Neural cell (in vitro differentiated cells): ENCODE measurements around the gene DLD. TPM values are rescaled to one million over a fixed set of nuclear protein-coding genes. Genes with fewer than 3 reads are reported as not detected.
"Not testable (repeated sequence)": the region's sequence is repeated elsewhere in the genome, so short reads cannot be mapped to it uniquely, and the experiment has no call there.

Experiments used
- H2AFZ ChIP-seq: fragments of 200-600, 300-800 bp; sonication (generic), shearing (Covaris generic); 2 replicates; pipeline ENCODE4 v1.6.0; 2014; ENCODE audit warnings: low read depth, mild to moderate bottlenecking, antibody characterized with exemption, low read length, moderate library complexity
- H3F3A ChIP-seq: fragments of 200-600 bp; shearing (Covaris generic); 2 replicates; pipeline ENCODE4 v1.6.1; 2016; ENCODE audit warnings: mild to moderate bottlenecking, moderate library complexity, mixed read lengths, antibody characterized with exemption, low read length; ENCODE audit not compliant: insufficient read depth, poor library complexity, severe bottlenecking
- H3K27ac ChIP-seq: fragments of 200-600, 300-800 bp; sonication (generic), shearing (Covaris generic); 2 replicates; pipeline ENCODE4 v1.5.1; 2014; ENCODE audit warnings: mild to moderate bottlenecking, low read length, moderate library complexity
- H3K27me3 ChIP-seq: fragments of 300-800, 200-600 bp; sonication (generic), shearing (Covaris generic); 2 replicates; pipeline ENCODE4 v1.6.0; 2014; ENCODE audit warnings: mild to moderate bottlenecking, low read depth, low read length, moderate library complexity; ENCODE audit not compliant: insufficient read depth
- H3K36me3 ChIP-seq: fragments of 300-800, 200-600 bp; sonication (generic), shearing (Covaris generic); 2 replicates; pipeline ENCODE4 v1.5.1; 2014; ENCODE audit warnings: mild to moderate bottlenecking, antibody characterized with exemption, low read length, moderate library complexity; ENCODE audit not compliant: insufficient read depth
- H3K4me2 ChIP-seq: fragments of 300-800, 200-600 bp; sonication (generic), shearing (Covaris generic); 2 replicates; pipeline ENCODE4 v1.6.0; 2014; ENCODE audit warnings: mild to moderate bottlenecking, low read length
- H3K4me3 ChIP-seq: fragments of 300-800, 200-600 bp; sonication (generic), shearing (Covaris generic); 2 replicates; pipeline ENCODE4 v1.5.1; 2014; ENCODE audit warnings: mild to moderate bottlenecking, low read length, moderate library complexity
- H3K79me2 ChIP-seq: fragments of 200-600 bp; shearing (Covaris generic); replicated peaks from 2 replicates; pipeline ENCODE4 v1.6.0; 2014; ENCODE audit warnings: mild to moderate bottlenecking, low read length, moderate library complexity; ENCODE audit not compliant: insufficient read depth
- H3K9ac ChIP-seq: fragments of 300-800, 200-600 bp; sonication (generic), shearing (Covaris generic); 2 replicates; pipeline ENCODE4 v1.6.1; 2016; ENCODE audit warnings: mild to moderate bottlenecking, low read length, mixed read lengths
- H3K9me2 ChIP-seq: fragments of 200-600 bp; shearing (Covaris generic); 2 replicates; pipeline ENCODE4 v1.6.1; 2016; ENCODE audit warnings: mild to moderate bottlenecking, low read length, mixed read lengths; ENCODE audit not compliant: insufficient read depth
- H3K9me3 ChIP-seq: fragments of 200-600, 300-800 bp; sonication (generic), shearing (Covaris generic); 2 replicates; pipeline ENCODE4 v1.6.1; 2016; ENCODE audit warnings: mild to moderate bottlenecking, mixed run types, low read length, moderate library complexity, mixed read lengths
- H4K20me1 ChIP-seq: fragments of 200-600 bp; shearing (Covaris generic); 2 replicates; pipeline ENCODE4 v1.6.1; 2016; ENCODE audit warnings: mild to moderate bottlenecking, mixed run types; ENCODE audit not compliant: insufficient read depth
- EP300 ChIP-seq: fragments of 450-650 bp; conservative IDR thresholded peaks from 2 replicates; pipeline ENCODE4 v1.6.1; 2014; ENCODE audit warnings: antibody characterized with exemption, mild to moderate bottlenecking, moderate library complexity; ENCODE audit not compliant: poor library complexity, severe bottlenecking
- EZH2 ChIP-seq: fragments of 200-600, 300-800 bp; shearing (Covaris generic), sonication (generic); IDR thresholded peaks from 2 replicates; pipeline ENCODE4 v1.6.1; 2014; ENCODE audit warnings: antibody characterized with exemption, low read length, borderline replicate concordance, mild to moderate bottlenecking; ENCODE audit not compliant: insufficient read depth, poor library complexity, severe bottlenecking
- MXI1 ChIP-seq: fragments of 450-650 bp; conservative IDR thresholded peaks from 2 replicates; pipeline ENCODE4 v1.6.1; 2014; ENCODE audit warnings: antibody characterized with exemption, mild to moderate bottlenecking; ENCODE audit not compliant: poor library complexity, severe bottlenecking
- POLR2AphosphoS5 ChIP-seq: IDR thresholded peaks from 2 replicates; pipeline ENCODE4 v1.6.1; 2012
- RAD21 ChIP-seq: fragments of 450-650 bp; conservative IDR thresholded peaks from 2 replicates; pipeline ENCODE4 v1.6.1; 2014; ENCODE audit warnings: antibody characterized with exemption, mild to moderate bottlenecking, moderate library complexity
- SMC3 ChIP-seq: fragments of 450-650 bp; conservative IDR thresholded peaks from 2 replicates; pipeline ENCODE4 v1.6.1; 2014; ENCODE audit warnings: antibody characterized with exemption, mild to moderate bottlenecking, moderate library complexity; ENCODE audit not compliant: poor library complexity
- TAF1 ChIP-seq: IDR thresholded peaks from 2 replicates; pipeline ENCODE4 v1.6.1; 2012; ENCODE audit warnings: low read depth
- polyA plus RNA-seq: library from polyadenylated mRNA; depleted of rRNA; stranded (reverse); fragments of >200 nt; gene quantifications from 2 replicates; pipeline ENCODE4 v1.2.3, GENCODE V29; 2014
- TF ChIP-seq, protein P1 (sequence below): IDR thresholded peaks from 2 replicates; pipeline ENCODE4 v1.6.1; 2012; ENCODE audit warnings: borderline replicate concordance
- TF ChIP-seq, protein P2 (sequence below): fragments of 450-650 bp; IDR thresholded peaks from 2 replicates; pipeline ENCODE4 v1.5.1; 2014; ENCODE audit warnings: antibody characterized with exemption, mild to moderate bottlenecking, moderate library complexity; ENCODE audit not compliant: poor library complexity, severe bottlenecking

Gene DLD
- polyA plus RNA-seq, 1 donor from 2014 or later: 214 TPM

- H3K4me3 ChIP-seq: no peak overlapping the region
- no peaks in the 10 kb centered on the region for H3K9me2 ChIP-seq
- TF ChIP-seq, protein P1, sequence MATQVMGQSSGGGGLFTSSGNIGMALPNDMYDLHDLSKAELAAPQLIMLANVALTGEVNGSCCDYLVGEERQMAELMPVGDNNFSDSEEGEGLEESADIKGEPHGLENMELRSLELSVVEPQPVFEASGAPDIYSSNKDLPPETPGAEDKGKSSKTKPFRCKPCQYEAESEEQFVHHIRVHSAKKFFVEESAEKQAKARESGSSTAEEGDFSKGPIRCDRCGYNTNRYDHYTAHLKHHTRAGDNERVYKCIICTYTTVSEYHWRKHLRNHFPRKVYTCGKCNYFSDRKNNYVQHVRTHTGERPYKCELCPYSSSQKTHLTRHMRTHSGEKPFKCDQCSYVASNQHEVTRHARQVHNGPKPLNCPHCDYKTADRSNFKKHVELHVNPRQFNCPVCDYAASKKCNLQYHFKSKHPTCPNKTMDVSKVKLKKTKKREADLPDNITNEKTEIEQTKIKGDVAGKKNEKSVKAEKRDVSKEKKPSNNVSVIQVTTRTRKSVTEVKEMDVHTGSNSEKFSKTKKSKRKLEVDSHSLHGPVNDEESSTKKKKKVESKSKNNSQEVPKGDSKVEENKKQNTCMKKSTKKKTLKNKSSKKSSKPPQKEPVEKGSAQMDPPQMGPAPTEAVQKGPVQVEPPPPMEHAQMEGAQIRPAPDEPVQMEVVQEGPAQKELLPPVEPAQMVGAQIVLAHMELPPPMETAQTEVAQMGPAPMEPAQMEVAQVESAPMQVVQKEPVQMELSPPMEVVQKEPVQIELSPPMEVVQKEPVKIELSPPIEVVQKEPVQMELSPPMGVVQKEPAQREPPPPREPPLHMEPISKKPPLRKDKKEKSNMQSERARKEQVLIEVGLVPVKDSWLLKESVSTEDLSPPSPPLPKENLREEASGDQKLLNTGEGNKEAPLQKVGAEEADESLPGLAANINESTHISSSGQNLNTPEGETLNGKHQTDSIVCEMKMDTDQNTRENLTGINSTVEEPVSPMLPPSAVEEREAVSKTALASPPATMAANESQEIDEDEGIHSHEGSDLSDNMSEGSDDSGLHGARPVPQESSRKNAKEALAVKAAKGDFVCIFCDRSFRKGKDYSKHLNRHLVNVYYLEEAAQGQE: no peak
- TF ChIP-seq EP300 (no peak), EZH2 (no peak), RAD21 (no peak), MXI1 (no peak), POLR2AphosphoS5 (no peak), TAF1 (no peak), SMC3 (no peak)
- TF ChIP-seq, protein P2, sequence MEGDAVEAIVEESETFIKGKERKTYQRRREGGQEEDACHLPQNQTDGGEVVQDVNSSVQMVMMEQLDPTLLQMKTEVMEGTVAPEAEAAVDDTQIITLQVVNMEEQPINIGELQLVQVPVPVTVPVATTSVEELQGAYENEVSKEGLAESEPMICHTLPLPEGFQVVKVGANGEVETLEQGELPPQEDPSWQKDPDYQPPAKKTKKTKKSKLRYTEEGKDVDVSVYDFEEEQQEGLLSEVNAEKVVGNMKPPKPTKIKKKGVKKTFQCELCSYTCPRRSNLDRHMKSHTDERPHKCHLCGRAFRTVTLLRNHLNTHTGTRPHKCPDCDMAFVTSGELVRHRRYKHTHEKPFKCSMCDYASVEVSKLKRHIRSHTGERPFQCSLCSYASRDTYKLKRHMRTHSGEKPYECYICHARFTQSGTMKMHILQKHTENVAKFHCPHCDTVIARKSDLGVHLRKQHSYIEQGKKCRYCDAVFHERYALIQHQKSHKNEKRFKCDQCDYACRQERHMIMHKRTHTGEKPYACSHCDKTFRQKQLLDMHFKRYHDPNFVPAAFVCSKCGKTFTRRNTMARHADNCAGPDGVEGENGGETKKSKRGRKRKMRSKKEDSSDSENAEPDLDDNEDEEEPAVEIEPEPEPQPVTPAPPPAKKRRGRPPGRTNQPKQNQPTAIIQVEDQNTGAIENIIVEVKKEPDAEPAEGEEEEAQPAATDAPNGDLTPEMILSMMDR: no peak
- no peaks in the 10 kb centered on the region for H3K27me3 ChIP-seq
- no peaks in the 10 kb centered on the region for H3F3A ChIP-seq
- no peak overlapping the region for H3K4me2 ChIP-seq
- no peaks in the 10 kb centered on the region for H4K20me1 ChIP-seq
- H3K36me3 ChIP-seq: no peaks in the 10 kb centered on the region
- no peak overlapping the region for H3K27ac ChIP-seq
- no peak overlapping the region for H2AFZ ChIP-seq
- no peaks in the 10 kb centered on the region for H3K79me2 ChIP-seq
- H3K9ac ChIP-seq: no peak overlapping the region
- no peaks in the 10 kb centered on the region for H3K9me3 ChIP-seq
Measured at GRCh38 chr7:107955394-107955793, 64.4 kb downstream of the DLD start.

- H3K27me3 ChIP-seq, H3F3A ChIP-seq, H4K20me1 ChIP-seq, H3K27ac ChIP-seq, H3K9me3 ChIP-seq, H3K79me2 ChIP-seq, H3K9me2 ChIP-seq, H3K36me3 ChIP-seq, H3K9ac ChIP-seq, H2AFZ ChIP-seq, H3K4me2 ChIP-seq, H3K4me3 ChIP-seq: not testable (repeated sequence)
Measured at GRCh38 chr7:107956950-107957349, 66.0 kb downstream of the DLD start.

DNA sequence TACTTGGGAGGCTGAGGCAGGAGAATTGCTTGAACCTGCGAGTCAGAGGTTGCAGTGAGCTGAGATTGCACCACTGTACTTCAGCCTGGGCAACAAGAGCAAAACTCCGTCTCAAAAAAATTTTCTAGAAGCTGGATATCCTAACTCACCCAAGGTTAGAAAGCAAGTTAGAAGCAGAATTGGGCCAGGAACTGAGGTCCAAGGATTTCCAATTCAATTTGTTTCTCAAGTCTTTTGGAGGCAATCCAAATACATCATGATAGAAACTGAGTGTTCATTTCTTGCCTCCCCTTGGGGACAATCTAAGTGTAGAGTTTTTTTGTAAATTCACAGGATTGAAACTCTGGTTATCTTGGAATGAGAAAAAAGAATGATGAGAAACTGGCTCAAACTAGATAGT is 66.5 kb downstream of the DLD start:
- H3K9me2 ChIP-seq: no peaks in the 10 kb centered on the region
- H3K9ac ChIP-seq: no peak overlapping the region
- H3K27me3 ChIP-seq: no peaks in the 10 kb centered on the region
- no peak overlapping the region for H3K27ac ChIP-seq
- H3K79me2 ChIP-seq: no peaks in the 10 kb centered on the region
- no peaks in the 10 kb centered on the region for H4K20me1 ChIP-seq
- H3K4me3 ChIP-seq: no peak overlapping the region
- H2AFZ ChIP-seq: no peak overlapping the region
- TF ChIP-seq RAD21 (no peak), TAF1 (no peak), MXI1 (no peak), EZH2 (no peak), SMC3 (no peak), POLR2AphosphoS5 (no peak), EP300 (no peak)
- TF ChIP-seq, protein P1: no peak
- TF ChIP-seq, protein P2: no peak
- H3K9me3 ChIP-seq: no peaks in the 10 kb centered on the region
- H3F3A ChIP-seq: no peaks in the 10 kb centered on the region
- H3K36me3 ChIP-seq: no peaks in the 10 kb centered on the region
- no peak overlapping the region for H3K4me2 ChIP-seq
